ENCODE data around the gene DTNB.

- TF ChIP-seq CTCF (IDR thresholded peaks at IDR 0.05) (no peak), POLR2A (IDR thresholded peaks at IDR 0.05) (no peak)
Measured at GRCh38 chr2:25371253-25372241, 301.8 kb downstream of the DTNB start.

Data from gastroesophageal sphincter (tissue), 3 donors.